K562 treated with DMSO at 1 percent for 24 hours (cell line): ENCODE measurements around the gene ADSL. TPM values are rescaled to one million over a fixed set of nuclear protein-coding genes. Genes with fewer than 3 reads are reported as not detected.

Source experiments
- total RNA-seq: library from RNA; unstranded; fragments of 300-600 nt; gene quantifications from 2 replicates; pipeline ENCODE4 v1.2.3, GENCODE V29; 2022; ENCODE audit warnings: low read depth; ENCODE audit not compliant: insufficient read depth

ADSL gene
- 79.8 and 89.6 TPM in 2 replicates for total RNA-seq

DNA sequence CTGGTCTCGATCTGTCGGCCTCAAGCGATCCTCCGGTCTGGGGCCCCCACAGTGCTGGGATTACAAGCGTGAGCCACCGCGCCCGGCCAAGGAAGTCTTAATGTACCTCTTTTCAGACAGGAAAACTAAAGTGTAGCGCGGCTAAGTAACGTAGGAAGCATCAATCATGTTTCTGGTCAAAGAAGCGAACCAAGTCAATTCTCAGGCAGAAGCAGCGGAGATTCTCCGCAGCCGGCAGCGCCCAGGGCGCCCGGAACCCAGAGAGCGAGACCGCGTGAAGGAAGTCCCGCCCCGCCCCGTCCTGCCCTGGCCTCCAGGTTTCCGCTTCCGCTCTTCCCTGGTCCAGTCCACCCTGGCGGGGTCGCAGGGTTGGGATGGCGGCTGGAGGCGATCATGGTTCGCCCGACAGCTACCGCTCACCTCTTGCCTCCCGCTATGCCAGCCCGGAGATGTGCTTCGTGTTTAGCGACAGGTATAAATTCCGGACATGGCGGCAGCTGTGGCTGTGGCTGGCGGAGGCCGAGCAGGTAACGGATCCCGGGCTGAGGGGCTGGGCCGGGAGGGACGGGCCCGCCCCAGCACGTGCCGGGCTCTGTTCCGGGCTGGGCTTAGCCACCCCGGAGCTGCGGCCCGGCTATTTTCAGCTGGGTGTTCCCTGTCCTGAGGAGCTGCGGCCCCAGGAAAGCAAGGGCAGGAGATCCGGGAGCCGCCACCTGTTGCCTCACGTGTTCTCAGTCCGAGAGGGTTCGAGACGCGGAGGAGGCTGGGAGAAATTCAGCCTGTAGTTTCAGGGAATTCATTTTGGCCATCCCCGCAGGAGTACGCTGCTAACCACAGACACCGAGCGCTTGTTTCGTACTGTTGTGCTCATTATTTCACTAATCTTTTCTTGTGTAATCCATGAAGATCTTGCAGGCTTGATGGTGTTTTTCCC lies at the start of gene ADSL:
Gene ADSL (plus strand): TSS at position 316 of the 934 bp plus-strand sequence. CDS start 59 bp downstream, at position 375.

Other genes with a start within 250 kb of the ADSL start
- 3.7 and 6.9 TPM in 2 replicates for gene TNRC6B, start 168.6 kb upstream of the ADSL start, total RNA-seq
- 66.1 and 78.5 TPM in 2 replicates for gene SGSM3, start 24.1 kb downstream of the ADSL start, total RNA-seq